Activated B cell treated with CpG ODN at 0.5 μM for 24 hours (primary cell): ENCODE data around the gene HK1. TPM values are rescaled to one million over a fixed set of nuclear protein-coding genes. Genes with fewer than 3 reads are reported as not detected.

Experiments
- ATAC-seq: fragments of 200-7000 bp; cut with Tn5 transposase; one replicate; pipeline ENCODE4 v1.10.0; 2021; ENCODE audit warnings: low read depth, mild to moderate bottlenecking, moderate library complexity
- CTCF ChIA-PET: fragments of 350-600 bp; sonication (Branson Sonifier 250); formaldehyde crosslinking; loops from one replicate; lab custom pipeline; 2021; ENCODE audit warnings: antibody characterized with exemption; lab: Charles Lee
- POLR2A ChIA-PET: fragments of 350-600 bp; sonication (Branson Sonifier 250); formaldehyde crosslinking; loops from one replicate; lab custom pipeline; 2021; ENCODE audit warnings: antibody characterized with exemption; lab: Charles Lee
- DNase-seq: peaks from one replicate; pipeline ENCODE4 v3.0.0; 2022
- H3K27ac Mint-ChIP-seq: one replicate; pipeline ENCODE4 v1.8.0; 2020; ENCODE audit warnings: mixed read lengths
- H3K27me3 Mint-ChIP-seq: one replicate; pipeline ENCODE4 v1.8.0; 2021; ENCODE audit warnings: mixed read lengths
- H3K36me3 Mint-ChIP-seq: one replicate; pipeline ENCODE4 v1.8.0; 2021; ENCODE audit warnings: low read depth, mixed read lengths
- H3K4me1 Mint-ChIP-seq: one replicate; pipeline ENCODE4 v1.8.0; 2021; ENCODE audit warnings: mixed read lengths
- H3K4me3 Mint-ChIP-seq: one replicate; pipeline ENCODE4 v1.8.0; 2020; ENCODE audit warnings: mild to moderate bottlenecking, mixed read lengths
- H3K9me3 Mint-ChIP-seq: one replicate; pipeline ENCODE4 v1.8.0; 2020; ENCODE audit warnings: mixed read lengths
- CTCF ChIP-seq: fragments of 200-600 bp; IDR thresholded peaks from one replicate; pipeline ENCODE4 v1.8.0; 2022; ENCODE audit warnings: antibody characterized with exemption, mild to moderate bottlenecking
- intact Hi-C: fragments of 100-400 bp; cut with micrococcal nuclease; formaldehyde crosslinking; loops from one replicate; pipeline ENCODE4 v1.15.1; 2024
- total RNA-seq: library from RNA; stranded (reverse); gene quantifications from 2 replicates; pipeline ENCODE4 v1.2.3, GENCODE V29; 2022

HK1 gene
- total RNA-seq, 1 donor from 2014 or later, result 47.2 TPM

DNA sequence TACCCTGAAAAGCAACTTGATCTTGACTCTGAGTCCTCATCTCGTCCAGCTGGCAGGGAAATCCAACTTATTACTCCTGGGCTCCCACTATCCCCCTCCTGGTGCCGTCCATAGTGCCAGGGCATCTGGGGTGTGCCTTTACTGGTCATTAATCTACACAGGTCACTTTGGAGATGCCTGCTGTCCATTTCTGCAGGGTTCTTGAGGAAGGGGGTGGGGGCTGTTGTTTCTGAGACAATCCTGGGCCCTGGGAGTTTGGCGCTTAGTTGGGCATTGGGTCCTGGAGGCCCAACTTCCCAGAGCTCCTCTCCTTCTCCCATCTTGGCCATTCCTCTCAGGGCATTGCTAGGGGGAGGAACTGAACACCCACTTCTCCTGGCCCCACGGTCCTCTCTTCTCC, 144.4 kb downstream of the HK1 start:
- Mint-ChIP-seq H3K9me3 (no peaks in the 10 kb centered on the region), H3K4me3 (no peak overlapping the region), H3K27me3 (peaks cover 10% of the 10 kb centered on the region), H3K36me3 (no peaks in the 10 kb centered on the region), H3K27ac (no peak overlapping the region), H3K4me1 (peaks cover 5% of the 10 kb centered on the region)
- ChIA-PET POLR2A (no interaction called here), CTCF (interaction anchor here (0.6 kb wide), 1 partner anchor 1226 kb away, joined by 3 read pairs; no protein-coding TSS in a partner anchor)
- ATAC-seq, result no peak
- no peak for TF ChIP-seq CTCF
- intact Hi-C loops, result no loop called here
- DNase-seq, result no peak

DNA sequence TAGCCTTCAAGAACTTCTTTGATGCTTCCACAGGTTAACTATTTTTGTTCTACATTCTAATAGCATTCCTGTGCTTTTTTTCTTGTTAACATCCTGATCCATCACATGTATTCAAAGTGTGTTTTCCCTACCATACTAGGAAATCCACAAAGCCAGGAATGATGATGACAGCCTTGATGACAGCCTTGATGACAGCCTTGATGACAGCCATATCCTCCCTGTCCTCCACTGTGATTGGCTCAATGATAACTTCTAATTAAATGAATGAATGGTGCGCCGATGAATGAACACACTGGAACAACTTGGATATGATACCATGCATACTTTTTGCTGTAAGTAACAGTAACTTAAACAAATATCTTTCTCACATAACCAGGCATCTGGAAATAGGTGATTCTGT, 146.7 kb downstream of the HK1 start:
- TF ChIP-seq CTCF, result no peak
- Mint-ChIP-seq H3K9me3 (no peaks in the 10 kb centered on the region), H3K4me1 (peaks cover 5% of the 10 kb centered on the region), H3K36me3 (no peaks in the 10 kb centered on the region), H3K27me3 (peaks cover 5% of the 10 kb centered on the region), H3K4me3 (no peak overlapping the region), H3K27ac (no peak overlapping the region)
- ATAC-seq, result no peak
- CTCF ChIA-PET, result no interaction called here
- intact Hi-C loops, result loop anchor here (2.0 to 5.0 kb wide), 2 partner anchors 14 to 212 kb away; no protein-coding TSS in a partner anchor
- no peak for DNase-seq
- POLR2A ChIA-PET, result no interaction called here

GRCh38 chr10:69425511-69426298, 147.4 kb downstream of the HK1 start:
- Mint-ChIP-seq H3K4me1 (peaks cover 5% of the 10 kb centered on the region), H3K36me3 (no peaks in the 10 kb centered on the region), H3K27ac (no peak overlapping the region), H3K27me3 (peaks cover 5% of the 10 kb centered on the region), H3K4me3 (no peak overlapping the region), H3K9me3 (no peaks in the 10 kb centered on the region)
- POLR2A ChIA-PET, result no interaction called here
- DNase-seq, result no peak
- no peak for TF ChIP-seq CTCF
- intact Hi-C loops, result loop anchor here (2.0 to 5.0 kb wide), 2 partner anchors 15 to 212 kb away; no protein-coding TSS in a partner anchor
- ATAC-seq, result no peak
- CTCF ChIA-PET, result no interaction called here

DNA sequence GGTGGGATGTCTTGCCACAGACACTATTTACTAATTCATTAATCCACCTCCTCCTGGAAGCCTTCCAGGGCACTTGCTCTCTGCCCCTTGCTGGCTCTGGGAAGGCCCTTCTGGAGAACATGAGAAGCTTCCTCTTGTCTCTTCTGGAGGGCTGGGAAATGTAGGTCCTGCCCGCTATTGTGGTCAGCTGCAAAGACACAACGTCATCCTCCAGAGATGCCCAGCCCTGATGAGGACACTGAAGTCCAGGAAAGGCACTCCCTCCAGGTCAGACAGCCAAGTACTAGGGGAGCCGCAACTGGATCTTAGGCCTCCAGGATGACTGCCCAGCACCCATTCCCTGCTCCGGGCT, 148.1 kb downstream of the HK1 start:
- DNase-seq (no peak), ATAC-seq (no peak)
- intact Hi-C loops, result loop anchor here (5.0 kb wide), 1 partner anchor 211 kb away; no protein-coding TSS in a partner anchor
- Mint-ChIP-seq H3K4me1 (peaks cover 5% of the 10 kb centered on the region), H3K9me3 (no peaks in the 10 kb centered on the region), H3K27ac (no peak overlapping the region), H3K36me3 (no peaks in the 10 kb centered on the region), H3K27me3 (peaks cover 5% of the 10 kb centered on the region), H3K4me3 (no peak overlapping the region)
- ChIA-PET CTCF (no interaction called here), POLR2A (no interaction called here)
- TF ChIP-seq CTCF, result no peak

- Mint-ChIP-seq H3K27ac (no peak overlapping the region), H3K4me1 (peaks cover 5% of the 10 kb centered on the region), H3K9me3 (no peaks in the 10 kb centered on the region), H3K36me3 (no peaks in the 10 kb centered on the region), H3K4me3 (no peak overlapping the region), H3K27me3 (no peaks in the 10 kb centered on the region)
- intact Hi-C loops, result loop anchor here (5.0 kb wide), 1 partner anchor 209 kb away; no protein-coding TSS in a partner anchor
- TF ChIP-seq CTCF, result no peak
- CTCF ChIA-PET, result interaction anchor here (1.3 kb wide), 1 partner anchor 209 kb away, joined by 3 read pairs; no protein-coding TSS in a partner anchor
- DNase-seq, result no peak
- no peak for ATAC-seq
- POLR2A ChIA-PET, result no interaction called here
Measured at GRCh38 chr10:69428165-69428564, 149.9 kb downstream of the HK1 start.
